NCI-H1048 (cell line): ENCODE results near the gene CXXC5.

ENCODE experiments used
- DNase-seq: peaks from one replicate; lab custom pipeline; 2025; lab: John Stamatoyannopoulos, UW

Gene CXXC5

GRCh38 chr5:139638736-139639618, 9.2 kb upstream of the CXXC5 start:
- DNase-seq, result no peak

GRCh38 chr5:139639619-139640380, 8.3 kb upstream of the CXXC5 start:
- no peak for DNase-seq

GRCh38 chr5:139640421-139641115, 7.6 kb upstream of the CXXC5 start:
- no peak for DNase-seq

- no peak for DNase-seq
Observed at GRCh38 chr5:139641116-139642080, 6.8 kb upstream of the CXXC5 start.

GRCh38 chr5:139642213-139642612, 5.9 kb upstream of the CXXC5 start:
- DNase-seq, result no peak

- DNase-seq, result no peak
Observed at GRCh38 chr5:139642891-139643871, 5.0 kb upstream of the CXXC5 start.

GRCh38 chr5:139644001-139644456, 4.1 kb upstream of the CXXC5 start:
- no peak for DNase-seq

GRCh38 chr5:139644646-139645429, 3.3 kb upstream of the CXXC5 start:
- no peak for DNase-seq

- DNase-seq, result no peak
Observed at GRCh38 chr5:139645430-139645871, 2.7 kb upstream of the CXXC5 start.

- DNase-seq, result no peak
Observed at GRCh38 chr5:139646111-139646510, 2.0 kb upstream of the CXXC5 start.

GRCh38 chr5:139646912-139647505, 1.1 kb upstream of the CXXC5 start:
- DNase-seq, result no peak

GRCh38 chr5:139647506-139648204, 494 bp upstream of the CXXC5 start:
- DNase-seq, result no peak

- DNase-seq, result no peak
Observed at GRCh38 chr5:139649082-139649991, 1.2 kb downstream of the CXXC5 start.

GRCh38 chr5:139650031-139650688, 2.0 kb downstream of the CXXC5 start:
- no peak for DNase-seq

- DNase-seq, result no peak
Observed at GRCh38 chr5:139650689-139651042, 2.5 kb downstream of the CXXC5 start.

- DNase-seq, result no peak
Observed at GRCh38 chr5:139651043-139651834, 3.1 kb downstream of the CXXC5 start.
